Measurements from ENCODE around the gene TMEM256.

DNA sequence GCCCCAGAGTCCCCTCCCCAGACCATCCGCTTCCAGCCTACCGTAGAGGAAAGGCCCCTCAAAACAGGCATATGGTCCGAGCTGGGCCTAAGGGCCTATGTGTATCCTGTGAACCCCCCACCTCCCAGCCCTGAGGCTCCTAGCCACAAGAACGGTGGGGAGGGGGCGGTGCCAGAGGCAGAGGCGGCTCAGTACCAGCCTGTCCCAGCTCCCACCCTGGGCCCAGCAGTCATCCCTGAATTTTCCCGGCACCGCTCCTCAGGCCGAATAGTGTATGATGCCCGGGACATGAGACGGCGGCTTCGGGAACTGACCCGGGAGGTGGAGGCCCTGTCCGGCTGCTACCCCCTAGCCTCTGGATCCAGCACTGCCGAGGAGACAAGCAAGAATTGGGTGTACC lies 17.3 kb upstream of the TMEM256 start:
- TF ChIP-seq EP300 (IDR thresholded peaks at IDR 0.05) (no peak), CTCF (IDR thresholded peaks at IDR 0.05) (no peak), POLR2A (IDR thresholded peaks at IDR 0.05; ENCODE audit: low read depth) (no peak)
